ENCODE data around the gene TEX55. TPM values are rescaled to one million over a fixed set of nuclear protein-coding genes. Genes with fewer than 3 reads are reported as not detected.

Gene TEX55
- polyA plus RNA-seq, 1 of the 3 experiments (the other 2 are of a cell fraction), result not detected

GRCh38 chr3:119148493-119149180, 2.7 kb downstream of the TEX55 start:
- POLR2A ChIA-PET, result no interaction called here

GRCh38 chr3:119149484-119149883, 3.5 kb downstream of the TEX55 start:
- Histone ChIP-seq H3K79me2 (ENCODE audit: insufficient read depth) (no peaks in the 10 kb centered on the region), H3K36me3 (replicated peaks in 1 of 2; ENCODE audit: control insufficient read depth in 1 of 2, insufficient read depth in 2 of 2, low read length in 1 of 2) (no peaks in the 10 kb centered on the region), H3K4me3 (ENCODE audit: low read depth in 2 of 2, low read length in 1 of 2) (no peak overlapping the region), H3K9ac (no peak overlapping the region), H3K9me2 (no peaks in the 10 kb centered on the region), H3K4me2 (no peak overlapping the region), H2AFZ (ENCODE audit: low read depth) (no peak overlapping the region), H3F3A (replicated peaks; ENCODE audit: insufficient read depth) (no peaks in the 10 kb centered on the region), H3K4me1 (ENCODE audit: control insufficient read depth in 1 of 2, insufficient read depth in 2 of 2, low read depth in 1 of 2, low read length in 1 of 2) (no peaks in the 10 kb centered on the region; a peak in 1 of 4 replicates), H4K20me1 (ENCODE audit: insufficient read depth) (no peaks in the 10 kb centered on the region), H3K27ac (ENCODE audit: low read depth in 2 of 2, low read length in 1 of 2) (no peak overlapping the region), H3K27me3 (ENCODE audit: insufficient read depth) (no peaks in the 10 kb centered on the region), H3K9me3 (0 out of 2 replicates have a peak, but pooled peaks cover 3% of the 10 kb centered on the region)
- 57% methylated on average over 4 of the region's 4 CpGs for WGBS (ENCODE audit: low lambda C conversion rate)
- no peak for DNase-seq
- ChIA-PET POLR2A (no interaction called here), CTCF (no interaction called here)
- TF ChIP-seq RAD21 (IDR thresholded peaks at IDR 0.05; ENCODE audit: low read length) (no peak), EZH2phosphoT487 (IDR thresholded peaks at IDR 0.05; ENCODE audit: borderline replicate concordance, low read depth) (no peak), FOSL2 (IDR thresholded peaks at IDR 0.05; ENCODE audit: borderline replicate concordance, low read depth) (no peak), REST (IDR thresholded peaks at IDR 0.05; ENCODE audit: low read depth, low read length) (no peak), GABPA (IDR thresholded peaks at IDR 0.05; ENCODE audit: low read depth) (no peak), JUND (IDR thresholded peaks at IDR 0.05) (no peak)

More at GRCh38 chr3:119148493-119149180, 2.7 kb downstream of the TEX55 start:
- DNase-seq, result no peak
- H3K79me2 ChIP-seq (ENCODE audit: insufficient read depth), result no peaks in the 10 kb centered on the region
- WGBS (ENCODE audit: low lambda C conversion rate), result 62% methylated on average over 2 of the region's 2 CpGs
- H2AFZ ChIP-seq (ENCODE audit: low read depth), result no peak overlapping the region
- no peaks in the 10 kb centered on the region for H3F3A ChIP-seq (replicated peaks; ENCODE audit: insufficient read depth)
- H3K9ac ChIP-seq, result no peak overlapping the region
- H3K4me1 ChIP-seq (ENCODE audit: control insufficient read depth in 1 of 2, insufficient read depth in 2 of 2, low read depth in 1 of 2, low read length in 1 of 2), result no peaks in the 10 kb centered on the region; a peak in 1 of 4 replicates
- no peaks in the 10 kb centered on the region for H3K36me3 ChIP-seq (replicated peaks in 1 of 2; ENCODE audit: control insufficient read depth in 1 of 2, insufficient read depth in 2 of 2, low read length in 1 of 2)
- no peak for TF ChIP-seq EP300 (IDR thresholded peaks at IDR 0.05; ENCODE audit: borderline replicate concordance in 1 of 2, low read depth in 1 of 2, low read length in 1 of 2)
- TF ChIP-seq CTCF (IDR thresholded peaks at IDR 0.05), result no peak
- no peaks in the 10 kb centered on the region for H3K9me3 ChIP-seq
- no peaks in the 10 kb centered on the region for H3K27me3 ChIP-seq (ENCODE audit: insufficient read depth)
- no peak overlapping the region for H3K4me2 ChIP-seq
- no peak overlapping the region for H3K4me3 ChIP-seq (ENCODE audit: low read depth in 2 of 2, low read length in 1 of 2)
- no peaks in the 10 kb centered on the region for H3K9me2 ChIP-seq
- H4K20me1 ChIP-seq (ENCODE audit: insufficient read depth), result no peaks in the 10 kb centered on the region
- CTCF ChIA-PET, result no interaction called here
- no peak overlapping the region for H3K27ac ChIP-seq (ENCODE audit: low read depth in 2 of 2, low read length in 1 of 2)
